Activated naive CD8-positive, alpha-beta T cell treated with anti-CD3 and anti-CD28 coated beads for 36 hours (primary cell): ENCODE data around the gene KDM4B. TPM values are rescaled to one million over a fixed set of nuclear protein-coding genes. Genes with fewer than 3 reads are reported as not detected.

Source experiments
- DNase-seq: peaks from one replicate; pipeline ENCODE4 v3.0.0; 2021
- H3K27ac Mint-ChIP-seq: one replicate; pipeline ENCODE4 v1.8.0; 2022; ENCODE audit warnings: mild to moderate bottlenecking, moderate library complexity, mixed read lengths
- H3K27me3 Mint-ChIP-seq: one replicate; pipeline ENCODE4 v1.8.0; 2022; ENCODE audit warnings: mild to moderate bottlenecking, mixed read lengths
- H3K36me3 Mint-ChIP-seq: one replicate; pipeline ENCODE4 v1.8.0; 2021; ENCODE audit warnings: mild to moderate bottlenecking, mixed read lengths
- H3K4me1 Mint-ChIP-seq: one replicate; pipeline ENCODE4 v1.8.0; 2021; ENCODE audit warnings: mixed read lengths
- H3K4me3 Mint-ChIP-seq: one replicate; pipeline ENCODE4 v1.8.0; 2022; ENCODE audit warnings: mild to moderate bottlenecking, moderate library complexity, mixed read lengths
- H3K9me3 Mint-ChIP-seq: one replicate; pipeline ENCODE4 v1.8.0; 2022; ENCODE audit warnings: mixed read lengths
- total RNA-seq, 2 experiments: library from RNA; stranded (reverse); gene quantifications; one replicate each; pipeline ENCODE4 v1.2.3, GENCODE V29; 2021

Gene KDM4B
- total RNA-seq, 2 experiments from 2014 or later, result 29.4 to 31.3 TPM

DNA sequence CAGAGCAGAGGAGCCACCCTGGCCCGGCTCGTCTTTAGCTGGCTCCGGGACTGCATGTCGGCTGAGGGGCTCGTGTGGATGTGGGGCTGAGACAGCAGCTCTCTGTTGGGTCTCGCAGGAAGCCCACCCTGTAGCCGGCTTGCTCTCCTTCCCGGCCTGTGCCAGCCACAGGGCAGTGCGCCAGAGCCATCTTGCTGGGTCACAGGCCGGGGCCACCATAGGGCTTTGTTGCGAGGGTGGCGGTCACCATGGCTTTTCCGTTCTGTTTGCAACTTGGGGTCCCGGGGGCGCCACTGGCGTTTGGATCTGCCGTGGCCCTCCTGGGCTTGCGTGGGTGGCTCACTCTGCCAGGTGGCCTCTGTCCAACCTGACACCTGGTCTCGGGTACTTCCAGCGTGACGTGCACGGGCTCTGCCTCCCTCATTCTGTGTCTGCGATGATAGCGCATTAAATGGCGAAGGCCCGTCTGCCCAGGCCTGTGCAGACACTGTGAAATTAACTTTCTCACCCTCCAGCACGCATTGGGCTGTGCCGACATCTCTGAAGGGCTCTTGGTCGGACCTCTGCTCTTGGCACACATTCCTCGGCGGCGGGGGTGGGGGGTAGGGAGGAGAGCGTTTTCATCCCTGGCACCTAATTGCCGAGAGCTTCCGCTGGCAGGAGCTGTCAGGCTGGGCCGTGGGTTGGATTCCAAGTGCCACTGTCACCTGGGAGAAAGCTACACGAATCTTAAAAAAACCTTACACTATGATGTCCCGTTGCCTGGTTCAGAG lies 95.1 kb downstream of the KDM4B start:
- peaks cover 24% of the 10 kb centered on the region for H3K36me3 Mint-ChIP-seq
- H3K27ac Mint-ChIP-seq, result no peak overlapping the region

DNA sequence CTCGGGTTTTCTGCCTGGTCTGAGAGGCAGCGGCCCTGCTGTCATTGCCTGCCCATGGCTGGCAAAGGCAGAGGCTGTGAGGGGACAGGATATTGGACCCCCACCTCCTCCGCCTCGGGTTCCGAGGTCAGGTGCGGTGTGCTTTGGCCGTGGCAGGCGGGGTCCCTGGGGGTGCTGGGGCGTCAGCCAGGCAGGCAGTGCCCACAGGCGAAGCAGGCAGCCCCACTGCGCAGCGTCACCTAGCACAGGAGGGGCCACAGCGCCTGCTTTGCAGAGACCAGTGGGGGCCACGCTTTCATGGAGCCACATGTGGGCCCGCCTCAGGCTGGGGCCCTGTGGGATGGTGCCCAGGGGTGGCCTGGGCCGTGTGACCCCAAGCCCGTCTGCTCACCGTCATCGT lies 96.0 kb downstream of the KDM4B start:
- no peak for DNase-seq
- Mint-ChIP-seq H3K9me3 (peaks cover 15% of the 10 kb centered on the region), H3K36me3 (peaks cover 24% of the 10 kb centered on the region), H3K27ac (no peak overlapping the region), H3K4me3 (no peak overlapping the region), H3K4me1 (no peaks in the 10 kb centered on the region), H3K27me3 (no peaks in the 10 kb centered on the region)

More for the DNA sequence above, 95.1 kb downstream of the KDM4B start:
- DNase-seq, result no peak
- no peaks in the 10 kb centered on the region for H3K4me1 Mint-ChIP-seq
- H3K27me3 Mint-ChIP-seq, result no peaks in the 10 kb centered on the region
- H3K9me3 Mint-ChIP-seq, result peaks cover 15% of the 10 kb centered on the region
- H3K4me3 Mint-ChIP-seq, result no peak overlapping the region

DNA sequence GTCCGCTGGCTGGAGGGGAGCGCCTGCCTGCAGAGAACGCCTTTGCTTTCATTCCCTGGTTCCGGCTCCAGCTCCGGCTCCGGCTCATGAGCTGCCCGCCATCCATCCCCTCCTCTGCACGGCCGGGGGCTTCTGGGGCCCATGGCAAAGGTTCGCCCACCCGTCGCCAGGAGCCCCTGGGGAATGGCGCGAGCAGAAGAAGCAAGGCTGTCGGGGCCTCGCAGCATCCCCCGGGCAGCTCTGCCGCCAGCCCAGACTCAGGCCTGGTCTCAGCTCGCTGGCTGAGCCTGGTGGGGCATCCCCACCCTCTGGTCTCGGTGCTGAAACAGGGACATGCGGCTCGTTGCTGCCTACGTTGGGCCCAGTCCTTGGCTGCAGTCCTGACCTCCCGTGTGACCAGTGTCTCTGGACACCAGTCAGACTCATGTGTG lies 96.8 kb downstream of the KDM4B start:
- Mint-ChIP-seq H3K36me3 (peaks cover 22% of the 10 kb centered on the region), H3K9me3 (peaks cover 15% of the 10 kb centered on the region), H3K4me3 (no peak overlapping the region), H3K27me3 (no peaks in the 10 kb centered on the region), H3K27ac (no peak overlapping the region), H3K4me1 (no peaks in the 10 kb centered on the region)
- no peak for DNase-seq

DNA sequence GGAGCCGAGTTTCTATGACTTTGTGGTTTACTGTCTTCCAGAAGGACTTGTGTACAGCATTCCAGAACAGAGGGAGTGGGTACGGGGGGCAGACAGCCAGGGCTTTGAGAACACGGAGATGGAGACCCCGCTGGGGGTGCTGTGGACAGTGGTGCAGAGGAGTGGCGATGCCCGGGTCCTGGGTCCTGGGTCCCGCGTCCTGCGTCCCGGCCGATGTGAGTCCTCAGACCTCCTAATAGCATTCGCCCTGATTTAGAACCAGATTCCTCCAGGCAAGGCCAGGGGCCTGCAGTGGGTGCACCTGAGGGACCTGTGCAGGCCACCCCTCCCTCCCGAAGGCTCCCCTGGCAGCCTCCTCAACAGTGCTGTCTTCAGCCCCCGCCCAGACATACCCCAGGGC lies 97.9 kb downstream of the KDM4B start:
- H3K9me3 Mint-ChIP-seq, result peaks cover 10% of the 10 kb centered on the region
- H3K4me3 Mint-ChIP-seq, result no peak overlapping the region
- H3K27ac Mint-ChIP-seq, result no peak overlapping the region
- peaks cover 16% of the 10 kb centered on the region for H3K36me3 Mint-ChIP-seq
- peaks cover 1% of the 10 kb centered on the region for H3K4me1 Mint-ChIP-seq
- no peak for DNase-seq
- H3K27me3 Mint-ChIP-seq, result no peaks in the 10 kb centered on the region

DNA sequence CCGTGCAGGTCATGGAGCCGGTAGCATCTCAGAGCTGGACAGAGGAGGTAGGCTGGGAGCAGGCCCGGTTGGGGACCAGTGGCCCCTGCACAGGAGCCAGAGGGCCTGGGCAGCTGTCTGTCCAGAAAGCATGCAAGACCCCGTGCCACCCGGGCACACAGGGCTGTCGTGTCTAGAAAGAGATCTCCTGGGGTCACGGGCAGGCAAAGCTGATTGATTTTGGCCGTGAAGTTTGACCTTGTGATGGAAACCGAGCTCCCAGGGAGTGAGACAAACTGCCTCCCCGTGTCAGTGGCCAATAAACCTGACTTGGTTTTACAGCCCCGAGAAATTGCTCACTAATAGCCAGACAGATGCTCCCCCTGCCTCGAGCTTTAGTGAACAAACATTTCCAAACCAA lies 98.8 kb downstream of the KDM4B start:
- Mint-ChIP-seq H3K4me1 (peaks cover 1% of the 10 kb centered on the region), H3K27me3 (no peaks in the 10 kb centered on the region), H3K27ac (no peak overlapping the region), H3K4me3 (no peak overlapping the region), H3K9me3 (peaks cover 4% of the 10 kb centered on the region), H3K36me3 (peaks cover 10% of the 10 kb centered on the region)
- DNase-seq, result no peak

DNA sequence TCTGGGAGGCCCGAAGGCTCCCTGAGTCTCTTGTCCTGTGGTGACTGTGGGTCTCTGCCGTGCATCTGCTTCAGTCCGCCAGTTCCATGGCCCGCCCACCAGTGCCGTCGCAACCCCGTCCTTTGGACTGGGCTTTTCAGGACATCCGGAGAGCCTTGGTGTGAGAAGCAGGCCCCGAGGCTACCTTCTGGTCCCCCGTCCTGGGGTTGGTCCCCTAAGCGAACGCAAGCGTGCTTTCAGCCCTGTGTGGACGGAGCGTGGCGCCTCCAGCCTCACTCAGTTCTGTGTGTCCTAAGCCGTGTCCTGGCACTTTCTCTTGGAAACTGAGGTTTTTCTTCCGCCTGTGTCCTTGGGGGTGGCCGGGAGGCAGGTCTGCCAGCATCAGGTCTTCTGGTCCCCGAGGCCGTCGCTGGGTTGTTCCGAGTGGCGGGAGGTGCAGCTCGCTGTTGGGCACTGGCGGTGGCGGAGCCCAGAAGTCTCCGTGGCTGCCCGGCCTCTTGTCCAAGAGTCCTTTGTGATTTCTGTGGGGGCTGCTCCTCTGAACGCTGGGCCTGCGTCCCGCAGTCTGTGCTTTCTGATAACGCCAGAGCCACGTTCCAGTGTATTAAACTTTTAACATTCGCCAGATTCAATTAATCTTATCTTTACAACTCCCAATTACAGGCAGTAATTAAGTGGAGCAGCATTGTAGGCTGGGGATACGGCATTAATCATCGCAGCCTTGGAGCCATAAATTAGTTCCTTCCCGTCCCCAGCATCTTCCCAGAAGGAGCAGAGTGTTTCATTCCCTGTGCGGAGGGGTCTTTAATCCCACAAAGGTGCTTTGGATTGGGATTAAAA lies 99.5 kb downstream of the KDM4B start:
- Mint-ChIP-seq H3K27me3 (no peaks in the 10 kb centered on the region), H3K9me3 (no peaks in the 10 kb centered on the region), H3K4me1 (peaks cover 1% of the 10 kb centered on the region), H3K4me3 (no peak overlapping the region), H3K36me3 (peaks cover 5% of the 10 kb centered on the region), H3K27ac (no peak overlapping the region)
- no peak for DNase-seq

DNA sequence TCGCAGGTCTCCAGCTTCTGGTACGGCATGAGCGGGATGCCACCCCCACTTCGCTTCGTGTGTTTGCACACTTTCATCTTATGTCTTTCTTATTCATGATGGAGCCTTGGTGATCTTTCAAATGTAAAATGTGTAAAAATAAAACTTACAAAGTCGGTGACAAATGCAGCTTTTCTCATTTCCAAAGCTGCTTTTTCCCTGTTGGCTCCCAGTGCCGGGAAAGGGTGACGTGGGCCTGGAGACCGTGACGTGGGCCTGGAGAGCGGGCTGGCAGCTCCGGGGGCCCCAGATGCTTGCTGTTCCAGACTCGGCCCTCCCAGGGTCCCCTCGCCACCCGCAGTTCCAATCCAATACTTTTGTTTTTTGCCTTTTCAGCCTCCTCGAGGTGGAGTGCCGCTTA lies 101.4 kb downstream of the KDM4B start:
- Mint-ChIP-seq H3K9me3 (no peaks in the 10 kb centered on the region), H3K4me3 (no peak overlapping the region), H3K36me3 (peaks cover 1% of the 10 kb centered on the region), H3K27ac (no peak overlapping the region), H3K27me3 (no peaks in the 10 kb centered on the region), H3K4me1 (peaks cover 10% of the 10 kb centered on the region)
- no peak for DNase-seq

DNA sequence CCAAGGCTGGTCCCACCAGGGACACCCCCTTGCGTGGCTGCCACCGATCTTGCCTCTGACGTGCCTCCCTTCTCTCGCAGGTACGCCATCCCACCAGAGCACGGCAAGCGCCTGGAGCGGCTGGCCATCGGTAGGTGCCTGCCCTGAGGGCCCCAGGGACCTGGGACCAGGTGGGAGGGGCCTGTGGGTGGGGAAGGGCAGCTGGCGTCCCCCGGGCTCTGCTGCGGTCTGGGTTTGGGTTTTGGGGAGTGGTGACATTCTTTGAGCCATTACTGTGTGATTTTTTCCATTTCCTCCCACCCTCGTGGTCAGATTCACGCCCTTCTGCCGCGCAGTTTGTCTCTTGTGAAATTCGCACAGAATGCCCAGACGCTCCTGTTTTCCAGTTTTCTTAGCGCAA lies 102.0 kb downstream of the KDM4B start:
- Mint-ChIP-seq H3K36me3 (peaks cover 1% of the 10 kb centered on the region), H3K27ac (no peak overlapping the region), H3K4me1 (peaks cover 14% of the 10 kb centered on the region), H3K9me3 (no peaks in the 10 kb centered on the region), H3K4me3 (no peak overlapping the region), H3K27me3 (no peaks in the 10 kb centered on the region)
- DNase-seq, result no peak

DNA sequence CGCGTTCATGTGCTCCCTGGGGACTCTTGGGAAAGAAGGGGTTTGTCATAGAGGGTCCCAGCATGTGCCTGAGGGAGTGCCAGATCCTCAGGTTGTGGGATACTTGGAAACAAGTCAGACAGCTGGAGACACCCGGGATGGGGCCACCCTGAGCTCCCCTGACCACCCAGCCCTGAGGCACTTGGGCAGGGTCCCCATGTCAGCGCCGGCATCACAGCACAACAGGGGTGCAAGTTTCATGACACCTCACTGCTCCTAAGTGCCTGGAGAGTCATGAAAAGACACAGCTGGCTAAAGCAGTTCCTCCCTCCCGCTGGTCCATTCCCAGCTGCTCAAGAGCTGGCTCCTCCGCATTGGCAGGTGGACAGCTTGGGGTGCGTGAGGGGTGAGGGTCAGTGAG lies 102.7 kb downstream of the KDM4B start:
- Mint-ChIP-seq H3K4me1 (peaks cover 14% of the 10 kb centered on the region), H3K27me3 (no peaks in the 10 kb centered on the region), H3K36me3 (peaks cover 1% of the 10 kb centered on the region), H3K4me3 (no peak overlapping the region), H3K9me3 (no peaks in the 10 kb centered on the region), H3K27ac (no peak overlapping the region)
- no peak for DNase-seq

DNA sequence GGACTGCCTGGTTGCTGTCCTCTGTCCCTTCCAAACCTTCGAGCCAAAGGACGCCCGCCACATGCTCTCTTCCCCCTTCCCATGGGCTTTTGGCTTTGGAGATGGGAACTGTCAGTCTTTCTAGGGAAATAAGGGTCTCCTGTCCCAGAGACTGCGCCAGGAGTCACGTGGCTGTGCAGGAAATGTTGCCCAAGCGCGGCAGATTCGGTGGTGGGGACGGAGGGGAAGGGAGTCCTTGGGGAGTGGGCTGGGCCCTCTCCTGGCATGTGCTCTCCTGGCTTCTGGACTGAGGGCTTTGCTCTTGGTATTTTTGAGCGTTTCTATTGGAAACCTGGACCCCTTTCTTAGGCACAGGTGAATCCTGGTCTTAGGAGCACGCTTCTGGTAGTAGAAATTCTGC lies 103.2 kb downstream of the KDM4B start:
- Mint-ChIP-seq H3K9me3 (no peaks in the 10 kb centered on the region), H3K4me1 (peaks cover 14% of the 10 kb centered on the region), H3K36me3 (peaks cover 1% of the 10 kb centered on the region), H3K27ac (no peak overlapping the region), H3K27me3 (no peaks in the 10 kb centered on the region), H3K4me3 (no peak overlapping the region)
- DNase-seq, result no peak

DNA sequence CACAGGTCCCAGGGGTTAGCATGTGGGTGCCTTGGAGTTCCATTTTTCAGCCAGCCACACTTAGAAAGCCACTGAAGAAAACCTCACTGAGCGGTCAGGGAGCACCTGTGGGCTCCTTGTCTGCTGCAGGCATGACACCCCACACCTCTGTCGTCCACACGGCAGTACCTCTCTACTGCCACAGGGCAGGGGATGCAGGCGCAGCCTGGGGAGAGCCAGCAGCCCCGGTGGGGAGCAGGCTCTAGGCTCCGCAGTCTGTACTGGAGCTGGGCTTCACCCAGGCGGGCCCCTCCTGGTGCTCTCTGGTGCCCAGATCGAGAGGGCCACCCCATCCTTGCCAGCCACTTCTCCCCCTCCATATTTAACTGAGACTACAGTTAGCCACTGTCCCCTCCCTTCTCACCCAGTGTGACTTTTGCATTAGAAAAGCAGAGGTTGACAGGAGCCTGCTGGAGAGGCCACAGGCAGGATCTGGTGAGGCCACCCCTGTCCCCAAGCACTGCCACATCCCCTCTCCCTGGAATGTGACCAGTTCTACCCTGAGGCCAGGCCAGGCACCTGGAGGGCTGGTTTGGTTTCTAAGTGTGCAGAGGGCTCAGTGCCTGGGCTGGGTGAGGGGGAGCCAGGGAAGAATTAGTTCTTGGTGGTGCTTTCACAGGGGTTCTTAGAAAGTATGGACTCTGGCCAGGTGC lies 104.4 kb downstream of the KDM4B start:
- DNase-seq, result no peak
- no peaks in the 10 kb centered on the region for H3K9me3 Mint-ChIP-seq
- no peak overlapping the region for H3K4me3 Mint-ChIP-seq
- H3K4me1 Mint-ChIP-seq, result peaks cover 14% of the 10 kb centered on the region
- peaks cover 1% of the 10 kb centered on the region for H3K36me3 Mint-ChIP-seq
- H3K27me3 Mint-ChIP-seq, result no peaks in the 10 kb centered on the region
- no peak overlapping the region for H3K27ac Mint-ChIP-seq

DNA sequence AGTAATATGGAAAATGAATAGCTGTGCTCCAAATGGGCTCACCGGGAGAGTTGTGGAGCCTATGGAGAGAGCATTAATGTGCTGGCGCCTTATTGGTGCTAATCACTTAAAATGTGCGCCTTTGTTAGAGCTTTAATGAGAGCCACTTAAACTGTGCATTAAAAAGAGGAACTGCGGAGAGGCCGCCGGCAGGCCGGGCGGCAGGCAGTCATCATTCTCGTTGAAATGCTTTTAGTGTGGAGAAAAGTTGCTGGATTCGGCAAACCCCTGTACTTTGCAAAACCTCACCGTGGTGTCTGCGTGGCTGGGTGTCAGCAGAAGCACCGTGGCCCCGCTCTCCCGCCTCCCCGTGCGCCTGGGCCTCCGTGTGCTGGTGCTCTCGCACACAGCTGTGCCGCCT lies 105.5 kb downstream of the KDM4B start:
- H3K27me3 Mint-ChIP-seq, result no peaks in the 10 kb centered on the region
- no peak for DNase-seq
- H3K9me3 Mint-ChIP-seq, result no peaks in the 10 kb centered on the region
- peaks cover 1% of the 10 kb centered on the region for H3K36me3 Mint-ChIP-seq
- no peak overlapping the region for H3K27ac Mint-ChIP-seq
- H3K4me1 Mint-ChIP-seq, result peaks cover 14% of the 10 kb centered on the region
- no peak overlapping the region for H3K4me3 Mint-ChIP-seq

DNA sequence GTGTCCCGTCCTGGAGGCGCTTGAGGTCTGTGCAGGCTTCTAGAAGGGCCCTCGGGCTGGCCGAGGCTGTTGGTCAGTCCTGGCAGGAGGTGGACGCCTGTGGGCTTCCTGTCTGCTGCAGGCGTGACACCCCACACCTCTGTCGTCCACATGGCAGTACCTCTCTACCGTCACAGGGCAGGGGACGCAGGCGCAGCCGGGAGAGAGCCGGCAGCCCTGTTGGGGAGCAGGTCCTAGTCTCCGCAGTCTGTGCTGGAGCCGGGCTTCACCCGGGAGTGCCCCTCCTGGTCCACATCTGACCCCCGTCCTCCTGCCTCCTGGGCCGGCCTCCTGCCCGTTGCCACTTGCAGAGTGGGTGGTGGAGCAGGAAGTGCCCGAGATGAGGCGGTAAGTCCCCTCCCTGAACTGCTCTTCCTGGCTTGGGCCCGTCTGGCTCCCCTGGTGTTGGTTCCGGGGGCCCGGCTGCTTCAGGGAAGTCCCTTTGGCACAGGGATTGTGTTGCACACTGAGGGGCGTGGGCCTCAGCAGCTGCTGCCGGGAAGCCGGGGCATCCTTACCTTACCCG lies 106.0 kb downstream of the KDM4B start:
- Mint-ChIP-seq H3K36me3 (peaks cover 1% of the 10 kb centered on the region), H3K27me3 (no peaks in the 10 kb centered on the region), H3K4me1 (peaks cover 14% of the 10 kb centered on the region), H3K9me3 (no peaks in the 10 kb centered on the region), H3K27ac (peak overlapping the region; percentile 29), H3K4me3 (no peak overlapping the region)
- no peak for DNase-seq

DNA sequence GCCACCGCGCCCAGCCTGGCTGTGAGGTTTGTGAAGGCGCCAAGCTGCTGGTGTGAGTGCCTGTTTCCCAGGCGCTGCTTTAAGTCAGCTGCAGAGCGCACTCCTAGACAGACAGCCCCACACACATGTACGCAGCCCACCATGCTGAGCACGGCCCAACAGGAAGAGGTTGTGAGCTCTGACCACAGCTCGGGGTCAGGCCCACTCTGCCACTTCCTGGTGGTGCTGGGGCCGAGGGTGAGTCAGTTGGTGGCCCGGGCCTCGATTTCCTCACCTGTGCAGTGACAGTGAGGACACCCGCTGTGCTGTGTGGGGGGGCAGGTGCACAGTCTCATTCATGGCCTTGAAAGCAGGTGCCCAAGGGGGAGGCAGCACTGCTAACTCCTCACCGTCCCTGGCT lies 106.7 kb downstream of the KDM4B start:
- Mint-ChIP-seq H3K4me1 (peaks cover 14% of the 10 kb centered on the region), H3K9me3 (no peaks in the 10 kb centered on the region), H3K4me3 (no peak overlapping the region), H3K27ac (no peak overlapping the region), H3K27me3 (no peaks in the 10 kb centered on the region), H3K36me3 (peaks cover 1% of the 10 kb centered on the region)
- DNase-seq, result peak; percentile 21
